ENCODE results near the gene BCL2A1.
"Not testable (repeated sequence)": the region's sequence is repeated elsewhere in the genome, so short reads cannot be mapped to it uniquely, and the experiment has no call there.

The BCL2A1 gene

GRCh38 chr15:79970624-79971434 lies at the start of gene BCL2A1:
TSS of gene BCL2A1 (minus strand) at chr15:79971196. CDS start at chr15:79971119, 77 bp downstream.
- no peak for TF ChIP-seq CTCF (IDR thresholded peaks at IDR 0.05; ENCODE audit: low read depth, low read length)
- peak within 1 kb of the TSS; percentile 10; the same call in 1 of the 2 replicates for H3K4me3 ChIP-seq (ENCODE audit: low read depth, low read length)

- H3K4me3 ChIP-seq (ENCODE audit: low read depth, low read length) = no peak overlapping the region
- TF ChIP-seq CTCF (IDR thresholded peaks at IDR 0.05; ENCODE audit: low read depth, low read length) = no peak
Measured at GRCh38 chr15:80020731-80021130, 49.7 kb upstream of the BCL2A1 start.

- not testable (repeated sequence) for H3K4me3 ChIP-seq (ENCODE audit: low read depth, low read length)
Measured at GRCh38 chr15:80020149-80020548, 49.2 kb upstream of the BCL2A1 start.

GRCh38 chr15:80019168-80019745 lies 48.3 kb upstream of the BCL2A1 start:
- no peak overlapping the region for H3K4me3 ChIP-seq (ENCODE audit: low read depth, low read length)

GRCh38 chr15:80017139-80017538 lies 46.1 kb upstream of the BCL2A1 start:
- not testable (repeated sequence) for H3K4me3 ChIP-seq (ENCODE audit: low read depth, low read length)

More at GRCh38 chr15:80019168-80019745, 48.3 kb upstream of the BCL2A1 start:
- TF ChIP-seq CTCF (IDR thresholded peaks at IDR 0.05; ENCODE audit: low read depth, low read length) = no peak

GRCh38 chr15:80016506-80016905 lies 45.5 kb upstream of the BCL2A1 start:
- not testable (repeated sequence) for H3K4me3 ChIP-seq (ENCODE audit: low read depth, low read length)

- no peak for TF ChIP-seq CTCF (IDR thresholded peaks at IDR 0.05; ENCODE audit: low read depth, low read length)
- H3K4me3 ChIP-seq (ENCODE audit: low read depth, low read length) = no peak overlapping the region
Measured at GRCh38 chr15:80015156-80015555, 44.2 kb upstream of the BCL2A1 start.

GRCh38 chr15:80014186-80014585 lies 43.2 kb upstream of the BCL2A1 start:
- not testable (repeated sequence) for H3K4me3 ChIP-seq (ENCODE audit: low read depth, low read length)

GRCh38 chr15:80012060-80012726 lies 41.2 kb upstream of the BCL2A1 start:
- no peak overlapping the region for H3K4me3 ChIP-seq (ENCODE audit: low read depth, low read length)

More at GRCh38 chr15:80012060-80012726, 41.2 kb upstream of the BCL2A1 start:
- no peak for TF ChIP-seq CTCF (IDR thresholded peaks at IDR 0.05; ENCODE audit: low read depth, low read length)
